Effector CD8-positive, alpha-beta T cell (primary cell): ENCODE results near the gene PTPN1.
"Not testable (repeated sequence)": the region's sequence is repeated elsewhere in the genome, so short reads cannot be mapped to it uniquely, and the experiment has no call there.

Experiments
- DNase-seq: peaks from one replicate; lab custom pipeline; 2025; lab: John Stamatoyannopoulos, UW

PTPN1 gene

DNA sequence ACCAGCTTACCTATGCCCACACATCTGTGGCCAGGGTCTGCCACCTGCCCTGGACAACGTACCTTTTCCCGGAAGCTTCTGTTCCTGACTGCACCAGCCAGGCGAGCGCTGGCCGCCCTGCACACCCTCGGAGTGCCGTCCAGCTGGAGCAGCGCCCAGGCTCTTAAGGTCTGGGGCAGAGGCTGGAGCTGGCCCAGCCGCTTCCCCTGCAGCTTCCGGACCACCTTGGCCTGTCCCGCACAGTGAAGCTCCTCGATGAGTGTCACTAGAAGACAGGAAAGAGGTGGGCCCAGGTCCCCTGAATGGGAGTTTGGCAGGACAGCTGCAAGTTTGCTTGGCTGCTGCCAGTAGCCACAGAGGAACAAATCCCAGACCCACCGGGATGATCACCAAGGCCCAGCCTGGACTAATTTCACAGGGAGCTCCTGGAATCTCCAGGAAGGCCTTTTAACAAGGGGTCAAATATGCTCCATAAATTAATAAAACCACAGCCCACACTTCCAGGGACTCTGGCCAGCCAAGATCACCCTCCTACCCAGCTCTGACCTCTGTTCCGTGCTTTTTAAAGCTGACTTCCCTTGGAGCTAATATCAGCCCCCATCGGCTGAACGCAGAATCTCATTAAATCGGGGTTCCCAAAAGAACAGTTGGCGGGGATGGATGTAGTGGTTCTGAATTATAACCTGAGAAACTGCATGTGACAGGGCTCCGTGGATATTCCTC is 82.3 kb downstream of the PTPN1 start:
- no peak for DNase-seq

DNA sequence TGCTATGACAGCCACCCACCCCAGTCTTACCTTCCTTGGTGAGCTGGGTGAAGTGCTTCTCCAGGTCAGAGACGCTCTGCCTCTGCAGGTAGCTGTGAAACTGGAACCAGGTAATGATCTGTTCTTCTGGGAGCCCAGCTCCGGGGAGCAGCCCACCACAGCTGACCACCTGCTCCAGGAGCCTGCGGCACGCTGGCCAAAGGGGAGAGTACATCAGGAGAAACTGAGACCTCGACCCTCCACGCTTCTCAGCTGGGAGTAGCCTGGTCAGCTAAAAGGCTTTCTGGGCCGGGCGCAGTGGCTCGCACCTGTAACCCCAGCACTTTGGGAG is 82.8 kb downstream of the PTPN1 start:
- DNase-seq = no peak

DNA sequence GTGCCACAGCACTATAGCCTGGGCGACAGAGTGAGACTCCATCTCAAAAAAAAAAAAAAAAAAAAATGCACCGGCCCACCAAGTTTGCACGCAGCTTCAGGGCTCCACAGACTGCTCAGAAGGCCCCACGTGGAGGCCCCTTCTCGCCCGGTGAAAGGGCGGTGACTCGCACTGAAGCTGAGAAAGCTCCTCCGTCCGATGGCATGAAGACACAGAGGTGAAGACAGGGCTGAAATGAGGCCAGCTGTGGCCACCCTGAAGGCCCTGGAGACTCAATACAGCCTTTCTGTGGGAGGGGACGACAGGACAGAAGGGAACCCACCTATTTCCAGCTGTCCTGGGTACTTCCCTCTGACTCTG is 84.0 kb downstream of the PTPN1 start:
- DNase-seq = no peak

DNA sequence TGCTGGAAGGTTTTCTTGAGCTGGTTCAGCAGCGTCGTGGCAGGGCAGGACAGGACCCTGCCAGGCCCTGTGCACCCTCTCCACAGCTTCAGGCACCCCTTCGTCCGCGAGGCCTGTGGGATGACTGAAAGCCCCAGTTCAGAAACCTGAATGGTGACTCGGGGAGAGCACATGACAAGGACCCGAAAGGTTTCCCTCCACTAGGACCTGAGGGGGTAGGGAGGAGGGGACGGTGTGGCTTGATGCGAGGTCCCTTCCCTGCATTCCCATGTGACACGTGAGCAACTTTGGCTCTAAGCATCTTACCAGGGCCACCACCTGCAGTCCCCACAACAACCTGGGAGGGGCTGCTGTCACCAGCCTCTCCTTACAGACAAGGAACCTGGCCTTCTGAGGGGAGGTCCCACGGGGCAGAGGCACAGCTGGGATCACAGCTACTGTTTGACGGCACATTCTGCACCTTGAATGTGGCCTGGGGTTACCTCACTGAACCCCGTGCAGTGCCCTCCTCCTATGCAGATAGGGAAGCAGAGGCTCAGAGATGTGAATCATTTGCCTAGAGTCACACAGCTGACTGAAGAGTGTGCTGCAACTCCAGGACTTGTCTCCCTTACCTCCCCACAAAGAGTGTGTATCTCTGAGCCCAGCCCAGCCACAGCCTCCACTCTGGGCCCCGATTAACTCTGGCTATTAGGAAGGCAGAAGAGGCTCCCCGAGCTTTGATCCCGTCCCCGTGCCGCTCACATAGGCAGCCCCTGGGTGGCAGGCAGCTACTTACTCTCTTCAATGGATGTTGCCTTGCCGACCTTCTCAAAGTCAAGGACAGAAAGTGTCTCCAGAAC is 84.6 kb downstream of the PTPN1 start:
- no peak for DNase-seq

DNA sequence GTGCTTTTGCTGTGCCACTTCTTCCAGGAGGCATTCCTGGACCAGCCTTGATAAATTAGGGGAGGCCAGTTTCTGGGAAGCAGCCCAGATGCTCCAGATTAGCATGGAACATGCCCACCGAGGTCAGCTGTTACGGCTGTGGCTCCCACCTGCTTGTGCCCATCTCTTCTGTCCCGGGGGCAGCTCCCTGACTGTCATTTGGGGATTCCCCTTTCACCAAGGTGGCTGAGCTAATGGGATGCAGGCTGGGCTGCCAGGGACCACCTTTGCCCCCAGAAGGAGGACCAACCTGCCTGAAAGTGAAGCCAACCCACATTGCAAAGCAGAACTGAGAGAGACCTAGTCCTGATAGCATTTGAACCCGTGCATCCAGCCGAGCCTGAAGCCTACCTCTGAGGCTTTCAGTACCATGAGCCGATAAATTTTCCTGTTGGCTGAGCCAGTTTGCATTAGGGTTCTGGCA is 85.3 kb downstream of the PTPN1 start:
- no peak for DNase-seq

DNA sequence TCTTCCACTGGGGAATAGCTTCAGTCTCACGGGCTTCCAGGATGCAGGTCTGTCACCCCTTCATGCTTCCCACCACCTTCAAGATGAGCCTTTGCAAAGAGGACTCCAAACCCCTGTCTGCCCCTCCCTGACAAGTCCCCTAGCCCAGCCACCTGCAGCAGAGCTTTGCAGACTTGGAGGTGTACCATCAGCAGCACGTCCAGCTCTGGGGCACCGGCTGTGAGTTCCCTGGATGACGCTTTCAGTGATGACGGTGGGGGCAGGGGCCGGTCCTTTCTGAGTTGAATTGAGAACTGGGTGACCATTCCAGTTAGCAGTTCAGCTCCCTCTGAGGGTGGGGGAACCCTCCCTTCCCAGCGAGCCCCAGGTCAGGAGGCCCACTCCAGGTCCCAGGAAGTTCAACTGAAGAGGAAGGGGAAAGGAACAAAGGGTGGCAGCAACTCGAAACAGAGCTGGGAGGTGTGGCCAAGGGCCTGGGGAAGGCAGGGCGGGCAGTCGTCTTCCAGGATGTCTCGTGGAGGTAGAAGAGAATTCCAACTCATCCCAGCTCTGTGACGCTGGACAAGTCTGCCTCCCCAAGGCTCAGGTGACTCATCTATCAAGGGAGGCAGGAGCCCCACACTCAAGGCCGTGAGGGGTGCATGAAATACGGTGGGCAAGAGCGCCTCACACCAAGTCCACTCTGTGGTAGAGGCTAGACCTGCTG is 86.0 kb downstream of the PTPN1 start:
- DNase-seq = no peak

DNA sequence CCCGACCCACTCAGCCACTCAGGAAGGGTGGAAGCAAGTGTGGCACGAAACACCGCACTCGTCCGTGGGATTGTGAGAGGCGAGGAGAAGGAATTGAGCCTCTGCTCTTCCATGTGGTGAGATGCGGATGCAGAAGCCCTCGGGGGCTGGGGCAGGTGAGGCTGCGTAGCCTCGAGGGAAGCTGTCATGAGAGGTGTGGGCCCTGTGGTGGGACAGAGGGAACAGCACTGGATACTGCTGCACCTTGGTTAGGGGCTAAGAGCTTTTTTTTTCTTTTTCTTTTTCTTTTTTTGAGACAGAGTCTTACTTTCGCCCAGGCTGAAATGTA is 86.5 kb downstream of the PTPN1 start:
- DNase-seq = no peak

DNA sequence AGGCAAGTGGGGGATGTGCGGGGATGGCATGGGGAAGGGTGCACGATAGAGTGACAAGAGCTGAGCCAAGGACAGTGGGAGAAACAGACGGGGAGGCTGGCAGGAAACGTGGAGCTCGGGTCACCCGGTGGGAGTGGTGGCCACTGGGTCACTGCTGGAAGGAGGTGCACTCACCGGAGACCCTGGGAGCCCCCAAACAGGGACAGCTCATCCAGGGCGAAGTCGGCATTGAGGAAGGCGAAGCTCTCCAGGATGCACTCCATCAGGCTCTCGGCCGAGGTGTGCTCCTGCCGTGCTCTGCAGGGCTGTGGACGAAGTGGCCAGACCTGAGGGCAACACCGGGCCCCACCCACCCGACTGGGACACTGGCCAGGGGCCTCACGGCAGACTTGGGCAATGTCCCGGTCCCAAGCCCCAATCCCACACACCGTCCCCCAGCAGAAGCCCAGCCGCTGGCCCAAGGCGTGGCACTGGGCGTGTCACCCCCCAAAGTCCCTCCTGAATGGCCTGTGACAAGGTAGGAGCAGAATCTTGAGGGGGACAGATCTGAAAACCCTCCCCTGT is 87.3 kb downstream of the PTPN1 start:
- no peak for DNase-seq

DNA sequence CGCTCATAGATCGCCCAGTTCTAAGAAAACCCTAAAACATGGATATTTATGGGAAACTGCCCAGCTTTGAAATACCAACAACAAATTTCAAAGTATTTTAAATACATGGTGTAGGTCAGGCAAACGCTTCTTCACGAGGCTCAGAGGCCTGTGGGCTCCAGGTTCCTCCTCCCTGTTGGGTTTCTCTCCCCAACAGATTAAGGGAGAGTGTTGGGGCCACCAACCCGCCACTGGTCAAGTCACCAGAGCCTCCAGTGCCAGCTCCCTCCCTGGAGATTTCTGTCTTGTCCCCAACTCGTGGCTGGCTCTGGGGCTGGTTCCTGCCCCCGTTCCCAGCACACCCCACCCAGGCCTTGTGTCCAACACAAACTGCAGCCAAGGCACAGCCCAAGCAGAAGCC is 87.9 kb downstream of the PTPN1 start:
- DNase-seq = no peak

DNA sequence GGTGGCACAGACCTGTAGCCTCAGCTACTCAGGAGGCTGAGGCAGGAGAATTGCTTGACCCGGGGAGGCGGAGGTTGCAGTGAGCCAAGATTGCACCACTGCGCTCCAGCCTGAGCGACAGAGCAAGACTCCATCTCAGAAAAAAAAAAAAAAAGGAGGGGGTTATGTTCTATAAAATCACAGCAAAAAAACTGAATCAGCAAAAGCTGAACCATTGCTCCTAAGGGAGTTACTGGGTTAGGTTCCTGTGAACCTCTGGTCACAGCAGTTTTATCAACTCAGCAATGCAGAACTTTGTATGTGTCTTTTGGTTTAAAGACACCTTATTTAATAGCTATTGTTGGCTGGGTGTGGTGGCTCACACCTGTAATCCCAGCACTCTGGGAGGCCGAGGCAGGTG is 88.6 kb downstream of the PTPN1 start:
- not testable (repeated sequence) for DNase-seq

DNA sequence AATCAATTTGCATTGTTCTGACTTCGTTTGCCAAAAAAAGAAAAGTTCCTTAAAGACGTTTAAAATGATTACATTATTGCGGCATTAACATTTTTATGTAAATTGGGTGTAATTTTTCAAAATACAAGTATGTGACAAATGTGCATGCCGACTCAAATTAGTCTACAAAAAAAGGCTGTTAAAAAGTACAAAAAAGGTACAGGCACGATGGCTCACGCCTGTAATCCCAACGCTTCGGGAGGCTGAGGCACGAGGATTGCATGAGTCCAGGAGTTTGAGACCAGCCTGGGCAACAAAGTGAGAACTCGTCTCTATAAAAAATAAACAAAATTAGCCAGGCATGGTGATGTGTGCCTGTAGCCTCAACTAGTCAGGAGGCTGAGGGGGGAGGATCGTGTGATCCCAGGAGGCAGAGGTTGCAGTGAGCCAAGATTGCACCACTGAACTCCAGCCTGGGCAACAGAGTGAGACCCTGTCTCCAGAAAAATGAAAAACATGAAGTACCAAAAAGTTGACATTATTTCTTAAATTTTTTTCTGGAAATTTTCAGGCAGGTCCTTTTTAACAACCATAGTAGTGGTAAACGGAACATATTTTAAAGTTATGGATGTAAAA is 90.2 kb downstream of the PTPN1 start:
- no peak for DNase-seq

DNA sequence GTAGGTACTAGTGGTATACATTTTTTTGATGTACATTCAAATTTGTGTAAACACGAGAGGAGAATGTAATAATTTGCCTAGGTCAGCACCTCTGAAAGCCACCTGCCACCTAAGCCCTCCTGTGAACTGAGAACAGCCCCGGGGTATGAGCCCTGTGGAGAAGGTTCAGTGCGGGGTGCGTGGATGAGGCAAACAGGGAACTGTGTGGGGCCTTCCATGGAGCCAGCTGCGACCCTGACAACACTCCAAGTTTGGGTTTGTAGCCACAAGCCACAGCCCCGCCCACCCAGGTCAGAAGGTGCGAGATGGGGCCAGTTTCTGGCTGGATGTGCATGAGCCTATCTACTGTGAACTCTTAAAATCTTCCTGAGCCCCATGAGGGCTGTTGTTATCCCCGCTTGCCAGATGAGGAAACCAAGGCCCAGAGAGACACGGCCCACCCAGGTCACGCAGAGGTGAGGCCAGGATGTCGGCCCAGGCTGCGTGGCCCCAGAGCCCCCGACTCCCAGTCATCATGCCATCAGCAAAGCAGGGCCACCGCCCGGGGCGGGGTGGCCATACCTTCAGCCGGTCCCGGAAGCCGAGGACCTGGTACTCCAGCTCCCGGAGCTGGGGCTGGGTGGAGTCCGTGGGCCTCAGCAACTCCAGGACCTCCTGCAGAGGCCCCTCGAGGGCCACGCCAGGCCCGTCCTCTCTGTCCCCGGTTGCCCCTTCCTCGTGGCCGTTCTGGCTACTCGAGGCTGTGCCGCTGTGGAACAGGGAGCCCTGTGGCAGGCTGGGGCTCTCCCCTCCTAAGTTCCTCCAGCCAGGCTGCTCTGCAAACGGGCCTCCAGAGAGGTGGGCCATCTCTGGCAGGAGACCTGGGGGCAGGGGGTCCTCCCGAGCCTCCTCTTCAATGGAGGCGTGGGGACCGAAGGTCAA is 91.6 kb downstream of the PTPN1 start:
- no peak for DNase-seq

DNA sequence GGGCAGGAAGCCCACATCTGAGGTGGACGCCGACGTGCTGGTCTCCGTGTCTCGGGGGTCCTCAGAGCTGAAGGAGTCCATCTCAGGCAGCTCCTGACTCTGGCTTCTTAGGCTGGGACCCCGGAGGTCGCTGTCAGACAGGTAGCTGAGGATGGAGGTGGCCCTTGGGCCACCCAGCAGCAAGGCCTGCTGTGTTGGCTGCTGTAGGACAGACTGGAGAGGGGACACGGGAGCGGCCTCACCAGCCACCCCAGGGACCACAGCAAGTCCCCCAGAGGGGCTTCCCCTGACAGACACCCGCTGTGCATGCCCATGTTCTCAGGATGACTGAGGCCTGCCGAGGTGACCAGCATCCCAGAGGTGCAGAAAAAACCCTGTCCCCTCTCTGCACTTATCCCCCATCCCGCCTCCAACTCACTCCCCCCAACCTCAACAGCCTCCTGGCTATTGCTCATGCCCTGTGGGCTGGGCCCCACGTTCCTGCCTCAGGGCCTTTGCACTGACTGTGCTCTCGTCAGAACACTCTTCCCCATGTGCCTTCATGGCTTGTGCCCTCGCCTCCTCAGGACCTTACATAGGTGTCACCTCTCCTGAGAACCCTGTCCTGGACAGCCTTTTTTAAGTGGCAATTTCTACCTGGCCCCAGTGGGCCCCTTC is 92.4 kb downstream of the PTPN1 start:
- no peak for DNase-seq

DNA sequence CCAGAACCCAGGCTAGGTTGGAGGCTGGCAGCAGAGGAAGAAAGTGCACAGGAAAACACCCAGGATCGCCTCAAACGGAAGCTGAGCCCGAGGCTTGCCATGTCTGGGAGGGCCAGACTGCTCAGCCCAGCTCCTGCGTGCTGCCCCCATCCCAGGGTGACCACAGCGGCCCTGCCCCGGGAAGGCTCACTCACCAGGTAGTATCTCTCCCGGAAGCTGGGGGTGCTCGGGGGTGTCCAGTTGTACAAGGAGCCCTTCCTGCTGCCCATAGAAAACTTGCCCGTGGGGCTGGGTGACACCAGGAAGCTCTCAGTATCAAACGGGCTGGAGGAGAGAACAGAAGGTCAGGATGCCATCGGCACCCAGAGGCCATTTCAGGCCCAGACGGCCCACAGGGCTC is 94.3 kb downstream of the PTPN1 start:
- no peak for DNase-seq

DNA sequence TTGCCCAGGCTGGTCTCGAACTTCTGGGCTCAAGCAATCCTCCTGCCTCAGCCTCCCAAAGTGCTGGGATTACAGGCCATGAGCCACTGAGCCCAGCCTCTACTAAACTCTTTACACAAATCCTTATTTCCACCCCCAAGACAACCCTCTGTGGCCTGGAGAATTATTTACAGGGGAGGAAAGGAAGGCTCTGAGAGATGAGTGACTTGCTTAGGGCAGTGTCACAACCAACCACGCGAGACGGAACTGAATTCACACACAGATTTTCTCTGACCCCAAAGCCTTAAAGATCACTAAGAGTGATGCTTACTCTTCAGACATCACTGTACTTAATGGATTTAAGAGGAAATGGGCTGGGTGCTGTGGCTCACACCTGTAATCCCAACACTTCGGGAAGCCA is 95.0 kb downstream of the PTPN1 start:
- no peak for DNase-seq

DNA sequence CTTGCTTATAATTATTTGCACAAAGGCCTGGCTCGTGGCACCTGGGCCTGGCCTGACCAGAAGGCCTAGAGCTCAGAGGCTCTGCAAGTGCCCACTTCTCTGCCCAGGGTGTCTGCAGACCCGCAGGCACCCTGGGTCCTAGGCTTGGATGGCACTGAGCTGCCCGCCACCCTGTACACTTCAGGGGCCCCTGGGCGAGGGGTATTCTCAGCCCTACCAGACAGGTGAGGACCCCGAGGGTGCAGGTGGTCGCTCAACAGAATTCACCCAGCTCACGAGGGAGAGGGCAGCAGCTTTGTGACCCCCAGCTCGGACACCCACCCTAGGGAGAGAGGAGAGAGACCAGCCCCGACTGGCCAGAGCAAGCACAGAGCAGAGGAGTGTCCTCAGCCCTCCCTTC is 97.3 kb downstream of the PTPN1 start:
- DNase-seq = no peak

DNA sequence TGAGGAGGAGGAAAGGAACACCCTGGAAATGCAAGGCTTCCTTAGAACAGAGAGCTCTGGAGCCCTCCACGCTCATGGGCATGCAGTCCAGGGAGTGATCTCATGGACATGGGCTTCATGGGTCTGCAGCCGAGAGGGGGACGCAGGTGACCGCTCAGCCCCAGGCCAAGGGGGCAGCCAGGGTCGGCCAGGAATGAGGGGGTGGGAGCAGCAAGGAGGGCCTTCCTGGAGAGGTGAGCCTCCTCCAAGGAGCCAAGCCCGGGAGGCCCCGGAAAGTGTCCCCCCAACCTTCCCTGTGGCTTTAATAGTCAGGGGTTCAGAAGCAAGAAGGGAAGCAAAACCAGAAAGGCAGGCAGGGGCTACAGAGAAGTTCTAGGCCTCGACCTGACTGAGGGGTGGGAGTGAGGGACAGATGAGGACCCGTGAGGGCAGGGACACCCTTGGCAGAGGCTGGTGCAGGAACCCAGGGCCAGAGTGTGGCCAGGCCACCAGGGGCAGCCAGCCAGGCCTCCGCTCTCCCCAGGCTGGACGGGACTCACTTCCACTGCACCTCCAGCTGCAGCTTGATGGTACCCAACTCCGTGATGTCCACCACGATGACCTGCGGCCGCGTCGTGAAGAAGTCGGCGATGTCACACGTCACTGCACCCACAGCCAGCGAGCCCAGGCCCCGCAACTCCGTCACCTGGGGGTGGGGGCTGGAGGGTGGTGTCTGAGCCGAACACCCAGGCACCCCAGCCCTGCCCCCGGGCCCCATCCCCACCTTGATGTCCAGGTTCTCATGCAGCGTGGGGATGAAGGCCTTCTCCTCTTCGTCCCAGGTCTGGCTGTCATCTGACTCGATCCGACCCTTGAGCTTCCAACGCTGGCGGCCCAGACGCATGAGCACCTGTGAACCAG is 97.9 kb downstream of the PTPN1 start:
- DNase-seq = no peak

DNA sequence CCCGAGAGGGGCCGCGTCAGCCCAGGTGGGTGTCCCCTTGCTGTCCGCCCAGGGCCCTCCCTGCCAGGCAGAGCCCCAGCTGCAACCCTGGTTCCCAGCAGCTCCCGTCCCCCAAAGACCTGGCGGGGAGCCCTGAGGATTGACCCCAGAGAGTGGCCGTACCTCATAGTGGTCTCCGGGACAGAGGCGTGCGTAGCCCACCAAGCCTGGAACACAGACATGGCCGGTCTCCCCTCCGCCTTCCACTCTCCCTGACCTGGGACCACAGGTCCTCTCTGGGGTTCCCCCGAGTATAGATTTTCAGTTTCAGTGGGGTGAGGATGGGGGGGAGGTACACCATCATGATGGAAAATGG is 98.5 kb downstream of the PTPN1 start:
- DNase-seq = no peak

DNA sequence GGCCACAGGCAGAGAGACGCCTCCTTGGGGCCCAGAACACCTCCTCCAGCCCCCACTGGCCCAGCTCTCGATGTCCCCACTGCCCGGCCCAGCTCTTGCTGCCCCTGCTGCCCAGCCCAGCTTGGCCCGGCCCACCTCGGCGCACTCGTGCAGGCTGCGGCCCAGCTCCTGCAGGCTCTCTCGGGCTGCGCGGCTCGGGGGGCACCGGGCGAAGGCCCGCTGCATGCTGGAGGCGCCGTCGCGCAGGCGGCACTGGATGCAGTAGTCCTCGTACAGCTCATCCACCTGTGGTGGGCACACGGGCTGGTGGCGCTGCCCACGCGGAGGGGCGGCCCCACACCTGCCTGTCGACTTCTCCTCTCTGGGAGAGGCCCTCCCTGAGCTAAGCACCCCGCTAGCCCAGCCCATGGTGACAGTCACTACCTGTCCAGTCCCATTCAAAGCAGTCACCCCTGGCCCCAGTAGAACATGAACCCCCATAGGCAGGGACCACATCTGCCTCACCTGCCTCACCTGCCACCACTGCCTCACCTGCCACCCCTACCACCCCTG is 99.3 kb downstream of the PTPN1 start:
- DNase-seq = no peak
